Small intestine (tissue), 4 donors: ENCODE measurements around the gene WNT3A. TPM values are rescaled to one million over a fixed set of nuclear protein-coding genes. Genes with fewer than 3 reads are reported as not detected.

Source experiments
- polyA plus RNA-seq, 4 donors: library from polyadenylated mRNA; stranded (reverse) in 3 of 4; unstranded in 1 of 4; fragments of 200-250 nt in 3 of 4; fragments of 120-200 nt in 1 of 4; gene quantifications; one replicate each; pipeline versions ENCODE4 v1.2.1 to v1.2.3, GENCODE V29; 2013
- donor health status: healthy with polysubstance abuse.
- donor health status: Bipolar disorder and iron deficiency.
- donor health status: healthy.

Gene WNT3A
- polyA plus RNA-seq, 4 donors = 0.01 TPM; not detected in 3

Other genes with a start within 250 kb of the WNT3A start
- not detected for gene PRSS38, start 191.3 kb upstream of the WNT3A start, polyA plus RNA-seq
- 1 to 10 TPM in 2 of 4 donors, under 1 TPM in 2; 0.27 to 2.7 (median 1.2) TPM for gene WNT9A, start 59.1 kb upstream of the WNT3A start, polyA plus RNA-seq
- 100 to 1,000 TPM; 375 to 490 (median 410) TPM for gene ARF1, start 75.7 kb downstream of the WNT3A start, polyA plus RNA-seq
- 10 to 100 TPM; 15.4 to 18.1 (median 16.0) TPM for gene C1orf35, start 96.3 kb downstream of the WNT3A start, polyA plus RNA-seq
- 100 to 1,000 TPM in 2 of 4 donors, 10 to 100 TPM in 2; 56.8 to 148 (median 96.5) TPM for gene MRPL55, start 102.3 kb downstream of the WNT3A start, polyA plus RNA-seq
- gene GUK1, start 133.3 kb downstream of the WNT3A start, polyA plus RNA-seq = 100 to 1,000 TPM; 183 to 595 (median 460) TPM
- gene GJC2, start 142.9 kb downstream of the WNT3A start, polyA plus RNA-seq = 1 to 10 TPM in 1 of 4 donors, under 1 TPM in 2, not detected in 1; 0.27 to 1.4 (median 0.99) TPM
- 1 to 10 TPM; 2.0 to 8.6 (median 6.0) TPM for gene IBA57, start 158.8 kb downstream of the WNT3A start, polyA plus RNA-seq
- gene OBSCN, start 201.0 kb downstream of the WNT3A start, polyA plus RNA-seq = 10 to 100 TPM in 1 of 4 donors, 1 to 10 TPM in 3; 3.6 to 36.2 (median 5.7) TPM